NB4 (cell line): ENCODE results near the gene BATF3.

Experiments
- MYC ChIP-seq: IDR thresholded peaks from 2 replicates; pipeline ENCODE4 v1.6.1; 2011; ENCODE audit warnings: low read depth, low read length
- POLR2A ChIP-seq: IDR thresholded peaks from 2 replicates; pipeline ENCODE4 v1.6.1; 2011; ENCODE audit warnings: mild to moderate bottlenecking; ENCODE audit not compliant: insufficient read length; ENCODE audit errors: extremely low read depth
- TF ChIP-seq, protein P1 (sequence below): IDR thresholded peaks from one replicate; pipeline ENCODE4 v1.5.1; 2012; ENCODE audit warnings: low read depth, low read length
- TF ChIP-seq, protein P2 (sequence below): IDR thresholded peaks from 2 replicates; pipeline ENCODE4 v1.6.1; 2011; ENCODE audit warnings: low read depth, low read length

DNA sequence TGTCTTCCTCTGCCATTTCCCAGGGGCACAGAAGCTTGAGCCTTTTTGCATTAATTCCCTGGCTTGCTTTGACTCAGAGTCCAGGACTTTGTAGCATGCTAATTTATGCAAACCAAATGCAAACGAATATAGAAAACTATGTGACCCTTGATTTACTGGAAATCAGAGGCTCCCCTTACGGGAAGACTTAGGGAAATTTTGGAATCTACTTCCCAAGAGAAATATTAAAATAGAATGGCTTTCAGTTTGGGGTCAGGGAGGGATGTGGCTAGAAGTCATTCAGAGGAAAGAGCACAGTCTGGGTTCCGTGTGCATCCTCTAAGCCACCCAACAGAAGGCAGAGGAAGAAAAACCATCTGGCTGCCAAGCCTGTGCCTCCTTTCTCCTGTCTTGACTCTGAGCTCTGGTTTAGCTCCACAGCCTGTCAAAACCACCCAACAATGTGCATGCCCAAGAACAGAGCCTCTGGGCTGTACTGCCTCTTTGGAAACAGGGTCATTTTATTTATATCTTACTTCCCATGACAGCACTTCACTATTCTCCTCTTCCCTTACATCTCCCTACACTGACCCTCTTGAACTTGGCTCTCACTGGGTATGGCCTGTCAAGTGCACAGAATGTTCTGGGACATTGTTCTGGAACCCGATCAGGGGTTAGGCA is 61.0 kb downstream of the BATF3 start:
- TF ChIP-seq, protein P1, sequence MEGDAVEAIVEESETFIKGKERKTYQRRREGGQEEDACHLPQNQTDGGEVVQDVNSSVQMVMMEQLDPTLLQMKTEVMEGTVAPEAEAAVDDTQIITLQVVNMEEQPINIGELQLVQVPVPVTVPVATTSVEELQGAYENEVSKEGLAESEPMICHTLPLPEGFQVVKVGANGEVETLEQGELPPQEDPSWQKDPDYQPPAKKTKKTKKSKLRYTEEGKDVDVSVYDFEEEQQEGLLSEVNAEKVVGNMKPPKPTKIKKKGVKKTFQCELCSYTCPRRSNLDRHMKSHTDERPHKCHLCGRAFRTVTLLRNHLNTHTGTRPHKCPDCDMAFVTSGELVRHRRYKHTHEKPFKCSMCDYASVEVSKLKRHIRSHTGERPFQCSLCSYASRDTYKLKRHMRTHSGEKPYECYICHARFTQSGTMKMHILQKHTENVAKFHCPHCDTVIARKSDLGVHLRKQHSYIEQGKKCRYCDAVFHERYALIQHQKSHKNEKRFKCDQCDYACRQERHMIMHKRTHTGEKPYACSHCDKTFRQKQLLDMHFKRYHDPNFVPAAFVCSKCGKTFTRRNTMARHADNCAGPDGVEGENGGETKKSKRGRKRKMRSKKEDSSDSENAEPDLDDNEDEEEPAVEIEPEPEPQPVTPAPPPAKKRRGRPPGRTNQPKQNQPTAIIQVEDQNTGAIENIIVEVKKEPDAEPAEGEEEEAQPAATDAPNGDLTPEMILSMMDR, result no peak
- TF ChIP-seq POLR2A (no peak), MYC (no peak)
- TF ChIP-seq, protein P2, sequence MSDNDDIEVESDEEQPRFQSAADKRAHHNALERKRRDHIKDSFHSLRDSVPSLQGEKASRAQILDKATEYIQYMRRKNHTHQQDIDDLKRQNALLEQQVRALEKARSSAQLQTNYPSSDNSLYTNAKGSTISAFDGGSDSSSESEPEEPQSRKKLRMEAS, result no peak
